ENCODE data around the gene CFAP99. TPM values are rescaled to one million over a fixed set of nuclear protein-coding genes. Genes with fewer than 3 reads are reported as not detected.

The CFAP99 gene
- polyA plus RNA-seq, 1 donor (not counting 4 experiments of a cell fraction or from before 2014, with no cell fraction given) = not detected

DNA sequence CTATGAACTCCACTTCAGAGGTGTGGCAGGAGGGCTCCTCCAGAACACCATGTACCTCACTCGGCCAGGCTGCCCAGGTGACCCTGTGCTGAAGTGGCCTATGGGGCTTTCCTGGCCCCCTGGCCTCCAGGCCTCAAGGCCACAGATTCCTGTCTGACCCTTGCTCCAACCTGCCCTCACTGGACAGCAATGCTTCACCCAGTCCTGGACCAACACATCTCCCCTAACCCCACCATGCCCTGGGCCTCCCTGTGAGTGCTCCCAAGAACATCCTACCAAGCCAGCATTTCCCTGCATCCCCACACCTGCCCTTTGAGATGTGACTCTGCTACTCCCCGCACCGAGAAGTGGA lies 10.8 kb upstream of the CFAP99 start:
- peaks cover 6% of the 10 kb centered on the region for H3K27me3 ChIP-seq (ENCODE audit: control insufficient read depth, extremely low read depth, insufficient read depth, low read length)
- H3K9me3 ChIP-seq (ENCODE audit: control insufficient read depth, low read depth, low read length) = no peaks in the 10 kb centered on the region
- H3K4me3 ChIP-seq (ENCODE audit: control insufficient read depth in 2 of 3, extremely low read depth in 1 of 3, insufficient read depth in 2 of 3, low read depth in 1 of 3, low read length in 3 of 3) = no peak overlapping the region
- no peaks in the 10 kb centered on the region for H3K79me2 ChIP-seq (ENCODE audit: control insufficient read depth, insufficient read depth, low read length)
- no peak overlapping the region for H3K4me2 ChIP-seq (ENCODE audit: control insufficient read depth, extremely low read depth, insufficient read depth, low read depth, low read length)
- no peak overlapping the region for H3K9ac ChIP-seq (ENCODE audit: control insufficient read depth, extremely low read depth, insufficient read depth, low read length)
- FAIRE-seq (no peak), DNase-seq (ENCODE audit: low read depth, low spot score) (no peak)
- H3K4me1 ChIP-seq (ENCODE audit: control insufficient read depth, extremely low read depth, insufficient read depth, low read length) = peaks cover 11% of the 10 kb centered on the region
- no peak overlapping the region for H2AFZ ChIP-seq (ENCODE audit: control insufficient read depth, low read length)
- no peaks in the 10 kb centered on the region for H4K20me1 ChIP-seq (ENCODE audit: control insufficient read depth, extremely low read depth, insufficient read depth, low read length)
- H3K9me1 ChIP-seq (ENCODE audit: control insufficient read depth, extremely low read depth, insufficient read depth, low read length) = no peaks in the 10 kb centered on the region
- TF ChIP-seq, protein P1, sequence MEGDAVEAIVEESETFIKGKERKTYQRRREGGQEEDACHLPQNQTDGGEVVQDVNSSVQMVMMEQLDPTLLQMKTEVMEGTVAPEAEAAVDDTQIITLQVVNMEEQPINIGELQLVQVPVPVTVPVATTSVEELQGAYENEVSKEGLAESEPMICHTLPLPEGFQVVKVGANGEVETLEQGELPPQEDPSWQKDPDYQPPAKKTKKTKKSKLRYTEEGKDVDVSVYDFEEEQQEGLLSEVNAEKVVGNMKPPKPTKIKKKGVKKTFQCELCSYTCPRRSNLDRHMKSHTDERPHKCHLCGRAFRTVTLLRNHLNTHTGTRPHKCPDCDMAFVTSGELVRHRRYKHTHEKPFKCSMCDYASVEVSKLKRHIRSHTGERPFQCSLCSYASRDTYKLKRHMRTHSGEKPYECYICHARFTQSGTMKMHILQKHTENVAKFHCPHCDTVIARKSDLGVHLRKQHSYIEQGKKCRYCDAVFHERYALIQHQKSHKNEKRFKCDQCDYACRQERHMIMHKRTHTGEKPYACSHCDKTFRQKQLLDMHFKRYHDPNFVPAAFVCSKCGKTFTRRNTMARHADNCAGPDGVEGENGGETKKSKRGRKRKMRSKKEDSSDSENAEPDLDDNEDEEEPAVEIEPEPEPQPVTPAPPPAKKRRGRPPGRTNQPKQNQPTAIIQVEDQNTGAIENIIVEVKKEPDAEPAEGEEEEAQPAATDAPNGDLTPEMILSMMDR (optimal IDR thresholded peaks at IDR 0.05 in 1 of 3, IDR thresholded peaks at IDR 0.05 in 1 of 3, conservative IDR thresholded peaks at IDR 0.05 in 1 of 3; ENCODE audit: extremely low read depth in 1 of 3, insufficient read depth in 2 of 3, low read length in 3 of 3) = no peak
- TF ChIP-seq EZH2 (IDR thresholded peaks at IDR 0.05; ENCODE audit: low read length) = no peak
- no peak overlapping the region for H3K27ac ChIP-seq (ENCODE audit: control insufficient read depth, insufficient read depth, low read length)
- dilution Hi-C loops (cut with MboI; ENCODE audit: extremely low pct_ligation_motif_present, low sequenced_read_pairs) = no loop called here
- H3K36me3 ChIP-seq (ENCODE audit: control insufficient read depth in 2 of 2, extremely low read depth in 1 of 2, insufficient read depth in 2 of 2, low read length in 2 of 2) = no peaks in the 10 kb centered on the region

GRCh38 chr4:2408401-2408958 lies 10.3 kb upstream of the CFAP99 start:
- H4K20me1 ChIP-seq (ENCODE audit: control insufficient read depth, extremely low read depth, insufficient read depth, low read length) = no peaks in the 10 kb centered on the region
- no peak overlapping the region for H3K4me3 ChIP-seq (ENCODE audit: control insufficient read depth in 2 of 3, extremely low read depth in 1 of 3, insufficient read depth in 2 of 3, low read depth in 1 of 3, low read length in 3 of 3)
- peaks cover under 1% of the 10 kb centered on the region for H3K27me3 ChIP-seq (ENCODE audit: control insufficient read depth, extremely low read depth, insufficient read depth, low read length)
- H3K79me2 ChIP-seq (ENCODE audit: control insufficient read depth, insufficient read depth, low read length) = no peaks in the 10 kb centered on the region
- no peak overlapping the region for H3K4me2 ChIP-seq (ENCODE audit: control insufficient read depth, extremely low read depth, insufficient read depth, low read depth, low read length)
- H2AFZ ChIP-seq (ENCODE audit: control insufficient read depth, low read length) = no peak overlapping the region
- no peaks in the 10 kb centered on the region for H3K9me3 ChIP-seq (ENCODE audit: control insufficient read depth, low read depth, low read length)
- H3K9ac ChIP-seq (ENCODE audit: control insufficient read depth, extremely low read depth, insufficient read depth, low read length) = no peak overlapping the region
- peaks cover 16% of the 10 kb centered on the region for H3K4me1 ChIP-seq (ENCODE audit: control insufficient read depth, extremely low read depth, insufficient read depth, low read length)
- TF ChIP-seq, protein P1 (optimal IDR thresholded peaks at IDR 0.05 in 1 of 3, IDR thresholded peaks at IDR 0.05 in 1 of 3, conservative IDR thresholded peaks at IDR 0.05 in 1 of 3; ENCODE audit: extremely low read depth in 1 of 3, insufficient read depth in 2 of 3, low read length in 3 of 3) = no peak
- no peak for TF ChIP-seq EZH2 (IDR thresholded peaks at IDR 0.05; ENCODE audit: low read length)
- dilution Hi-C loops (cut with MboI; ENCODE audit: extremely low pct_ligation_motif_present, low sequenced_read_pairs) = no loop called here
- no peak for DNase-seq (ENCODE audit: low read depth, low spot score)
- no peaks in the 10 kb centered on the region for H3K9me1 ChIP-seq (ENCODE audit: control insufficient read depth, extremely low read depth, insufficient read depth, low read length)
- no peak overlapping the region for H3K27ac ChIP-seq (ENCODE audit: control insufficient read depth, insufficient read depth, low read length)
- FAIRE-seq = no peak
- H3K36me3 ChIP-seq (ENCODE audit: control insufficient read depth in 2 of 2, extremely low read depth in 1 of 2, insufficient read depth in 2 of 2, low read length in 2 of 2) = no peaks in the 10 kb centered on the region

Data from keratinocyte (primary cell).